GM21390 (cell line): ENCODE results near the gene SART1.
"Not testable (repeated sequence)": the region's sequence is repeated elsewhere in the genome, so short reads cannot be mapped to it uniquely, and the experiment has no call there.

ENCODE experiments used
- ATAC-seq: cut with Tn5 transposase; IDR thresholded peaks from one replicate; pipeline ENCODE4 v1.9.1; 2021; ENCODE audit not compliant: unreplicated experiment

SART1 gene

DNA sequence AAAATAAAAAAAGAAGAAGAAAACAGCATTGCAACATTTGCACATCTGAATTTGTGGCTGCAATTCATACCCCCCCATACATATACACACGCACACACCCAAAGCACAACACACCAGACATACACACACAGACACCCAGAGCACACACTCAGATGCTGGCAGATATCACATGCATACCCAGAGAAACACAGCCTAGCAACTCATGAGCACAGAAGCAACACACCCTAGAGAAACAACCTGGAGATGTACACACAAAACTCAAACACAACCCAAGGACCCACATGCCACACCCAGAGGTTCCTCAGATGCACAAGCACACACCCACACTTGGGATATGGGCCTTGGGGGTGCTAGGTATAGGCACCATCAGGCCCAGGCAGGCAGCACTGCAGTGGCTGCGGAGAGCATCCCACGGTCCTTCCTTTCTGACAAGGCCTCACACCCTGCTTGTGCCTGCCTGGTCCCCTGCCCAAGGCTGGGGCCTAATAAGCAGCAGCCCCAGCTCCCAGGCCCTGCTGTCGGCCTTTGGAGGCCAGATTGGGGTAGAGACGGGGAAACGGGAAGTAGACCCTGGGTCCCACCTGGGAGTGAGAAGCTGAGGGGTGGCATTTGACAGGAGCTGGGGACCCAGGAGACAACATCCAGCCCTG, 53.4 kb downstream of the SART1 start:
- ATAC-seq = no peak

DNA sequence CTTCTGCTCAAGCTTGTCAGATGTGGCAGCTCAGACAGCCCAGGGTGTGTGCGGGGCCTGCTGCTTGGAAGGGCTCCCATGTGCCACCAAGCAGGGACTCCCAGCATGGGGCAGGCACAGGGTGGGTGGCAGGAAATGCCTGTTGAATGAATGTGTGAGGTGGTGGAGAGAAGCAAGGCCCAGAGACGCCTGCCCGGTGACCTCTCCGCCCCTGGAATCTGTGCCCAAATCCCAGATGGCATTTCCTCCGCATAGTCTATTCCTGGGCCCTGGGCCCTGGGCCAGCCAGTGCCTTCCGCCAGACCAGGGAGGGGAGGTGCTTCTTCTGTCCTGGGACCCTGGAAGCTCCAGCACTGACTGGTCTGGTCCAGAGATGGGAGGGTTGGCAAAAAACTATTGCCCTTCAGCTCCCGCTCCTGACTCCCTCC, 53.9 kb downstream of the SART1 start:
- no peak for ATAC-seq

DNA sequence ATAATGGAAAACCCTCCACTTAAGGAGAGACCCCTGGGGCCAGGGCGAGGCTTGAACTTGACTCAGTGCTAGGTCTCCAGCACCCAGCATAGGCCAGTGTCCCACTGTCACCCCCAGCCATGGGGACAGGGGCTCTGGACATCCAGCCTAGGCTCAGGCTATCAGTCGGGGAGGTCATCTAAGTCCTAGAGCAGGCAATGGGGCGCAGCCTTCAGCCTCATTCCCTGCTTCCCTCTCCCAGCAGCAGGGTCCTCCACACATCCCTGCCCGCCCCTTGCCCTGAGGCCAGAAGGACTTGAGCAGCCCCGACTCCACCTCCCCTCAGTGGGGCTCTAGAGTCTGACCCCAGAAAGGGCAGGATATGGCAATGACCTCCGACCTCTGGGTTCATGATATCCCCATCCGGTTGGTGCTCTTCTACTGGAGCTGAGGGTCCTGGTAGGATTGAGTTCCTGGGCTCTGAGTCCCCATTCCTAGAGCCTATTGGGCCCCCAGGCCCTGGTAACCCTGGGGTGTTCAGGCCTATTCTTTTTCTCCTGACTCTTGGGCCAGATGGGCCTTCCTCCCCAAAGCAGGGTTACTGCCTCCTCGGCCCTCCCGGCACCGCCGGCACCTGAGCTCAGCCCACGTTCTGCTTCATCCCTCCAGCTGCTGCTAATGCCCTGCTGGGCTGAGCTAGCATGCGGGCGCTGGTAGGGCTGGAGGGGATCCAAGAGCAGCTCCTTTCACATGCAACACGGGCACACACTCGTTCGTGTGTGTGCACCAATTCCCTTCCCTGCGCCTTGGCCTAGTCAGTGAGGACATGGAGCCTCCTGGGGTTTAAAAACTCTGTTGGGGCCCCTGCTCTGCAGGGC, 54.6 kb downstream of the SART1 start:
- ATAC-seq = no peak

- no peak for ATAC-seq
These were observed 55.3 kb downstream of the SART1 start for GRCh38 chr11:66016793-66017177.

DNA sequence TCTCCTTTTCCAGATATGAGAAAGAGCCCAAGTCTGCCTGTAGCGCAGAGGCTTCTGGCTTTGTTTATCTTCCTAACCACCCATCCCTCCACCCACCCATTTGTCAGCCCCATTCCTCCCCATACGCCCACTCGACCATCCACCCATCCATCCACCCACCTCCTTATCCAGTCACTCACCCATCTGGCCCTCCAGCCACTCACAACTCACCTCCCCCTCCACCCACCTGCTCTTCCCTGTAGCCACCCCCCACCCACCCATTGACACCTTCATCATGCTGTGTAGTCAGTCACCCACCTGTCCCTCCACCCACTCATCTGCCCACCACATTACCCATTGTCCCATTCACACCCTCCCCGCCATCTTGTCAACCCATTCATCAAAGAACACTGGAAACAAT, 55.8 kb downstream of the SART1 start:
- ATAC-seq = no peak

GRCh38 chr11:66020212-66020611, 58.7 kb downstream of the SART1 start:
- ATAC-seq = no peak

GRCh38 chr11:66020618-66021357, 59.3 kb downstream of the SART1 start:
- ATAC-seq = no peak

- no peak for ATAC-seq
These were observed 61.1 kb downstream of the SART1 start for GRCh38 chr11:66022401-66023185.

DNA sequence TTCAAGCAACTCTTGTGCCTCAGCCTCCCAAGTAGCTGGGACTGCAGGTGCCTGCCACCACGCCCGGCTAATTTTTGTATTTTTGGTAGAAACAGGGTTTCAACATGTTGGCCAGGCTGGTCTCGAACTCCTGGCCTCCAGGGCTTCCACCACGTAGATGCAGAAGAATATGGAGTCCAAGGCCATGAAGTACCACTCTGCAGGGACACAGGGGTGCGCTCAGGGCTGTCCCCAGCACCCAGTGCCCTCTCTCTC, 61.6 kb downstream of the SART1 start:
- not testable (repeated sequence) for ATAC-seq

GRCh38 chr11:66026017-66026529, 64.5 kb downstream of the SART1 start, which contains the start of gene CATSPER1:
Gene CATSPER1, minus strand, starts transcription at chr11:66026479. Its CDS starts 100 bp downstream, at chr11:66026379.
- ATAC-seq = no peak
